Spleen (tissue), 7 donors: ENCODE measurements around the gene CD302.

ENCODE experiments used
- POLR2A ChIP-seq, 3 donors: fragments of 450-650 bp; IDR thresholded peaks; one replicate each; pipeline ENCODE4 v1.5.1; 2017; ENCODE audit warnings: antibody characterized with exemption in 3 of 3, mild to moderate bottlenecking in 1 of 3
- POLR2AphosphoS5 ChIP-seq, 3 donors: sonication (generic); formaldehyde crosslinking; IDR thresholded peaks; one replicate each; pipeline ENCODE4 v1.5.1; 2017; ENCODE audit warnings: antibody characterized with exemption in 3 of 3
- TF ChIP-seq, protein P1 (sequence below), 11 experiments: fragments of 200-600 bp in 7 of 11; fragments of 450-650 bp in 4 of 11; sonication (generic) in 4 of 11; IDR thresholded peaks in 8 of 11; conservative IDR thresholded peaks in 3 of 11; 1 replicate in 7 of 11; 2 replicates in 4 of 11; pipeline versions ENCODE4 v1.4.0 to v1.8.0; 2016 to 2021; ENCODE audit warnings: antibody characterized with exemption in 11 of 11, inconsistent platforms in 4 of 11, mild to moderate bottlenecking in 1 of 11
- donor health status: DM: no; HTN: no; CAD: no; lungs with moderate emphysema.
- donor health status: DM: no; HTN: no; CAD: no.
- donor health status: DM: no; HTN: no; CAD: no.

DNA sequence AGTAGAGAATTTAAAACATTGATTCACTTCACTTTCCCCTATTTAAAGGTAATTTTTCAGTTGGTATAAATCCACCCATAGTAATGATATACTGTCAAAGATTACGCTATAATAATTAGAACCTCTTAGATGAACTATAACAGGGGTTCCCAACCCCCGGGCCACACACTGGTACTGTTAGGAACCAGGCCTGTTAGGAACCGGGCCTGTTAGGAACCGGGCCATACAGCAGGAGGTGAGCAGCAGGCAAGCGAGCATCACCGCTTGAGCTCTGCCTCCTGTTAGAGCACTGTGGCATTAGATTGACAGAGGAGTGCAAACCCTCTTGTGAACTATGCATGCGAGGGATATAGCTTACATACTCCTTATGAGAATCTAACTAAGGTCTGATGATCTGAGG, 34.0 kb upstream of the CD302 start:
- TF ChIP-seq, protein P1, sequence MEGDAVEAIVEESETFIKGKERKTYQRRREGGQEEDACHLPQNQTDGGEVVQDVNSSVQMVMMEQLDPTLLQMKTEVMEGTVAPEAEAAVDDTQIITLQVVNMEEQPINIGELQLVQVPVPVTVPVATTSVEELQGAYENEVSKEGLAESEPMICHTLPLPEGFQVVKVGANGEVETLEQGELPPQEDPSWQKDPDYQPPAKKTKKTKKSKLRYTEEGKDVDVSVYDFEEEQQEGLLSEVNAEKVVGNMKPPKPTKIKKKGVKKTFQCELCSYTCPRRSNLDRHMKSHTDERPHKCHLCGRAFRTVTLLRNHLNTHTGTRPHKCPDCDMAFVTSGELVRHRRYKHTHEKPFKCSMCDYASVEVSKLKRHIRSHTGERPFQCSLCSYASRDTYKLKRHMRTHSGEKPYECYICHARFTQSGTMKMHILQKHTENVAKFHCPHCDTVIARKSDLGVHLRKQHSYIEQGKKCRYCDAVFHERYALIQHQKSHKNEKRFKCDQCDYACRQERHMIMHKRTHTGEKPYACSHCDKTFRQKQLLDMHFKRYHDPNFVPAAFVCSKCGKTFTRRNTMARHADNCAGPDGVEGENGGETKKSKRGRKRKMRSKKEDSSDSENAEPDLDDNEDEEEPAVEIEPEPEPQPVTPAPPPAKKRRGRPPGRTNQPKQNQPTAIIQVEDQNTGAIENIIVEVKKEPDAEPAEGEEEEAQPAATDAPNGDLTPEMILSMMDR (IDR thresholded peaks at IDR 0.05 in 8 of 11, conservative IDR thresholded peaks at IDR 0.05 in 3 of 11), result no peak
- TF ChIP-seq POLR2A (IDR thresholded peaks at IDR 0.05) (no peak), POLR2AphosphoS5 (IDR thresholded peaks at IDR 0.05) (no peak)
